GM21381 (cell line): ENCODE results near the gene HOXA5.

Source experiments
- ATAC-seq: cut with Tn5 transposase; IDR thresholded peaks from one replicate; pipeline ENCODE4 v1.9.1; 2021; ENCODE audit warnings: mild to moderate bottlenecking, moderate library complexity; ENCODE audit not compliant: unreplicated experiment

Gene HOXA5

GRCh38 chr7:27109466-27110185 is 33.9 kb downstream of the HOXA5 start:
- no peak for ATAC-seq

DNA sequence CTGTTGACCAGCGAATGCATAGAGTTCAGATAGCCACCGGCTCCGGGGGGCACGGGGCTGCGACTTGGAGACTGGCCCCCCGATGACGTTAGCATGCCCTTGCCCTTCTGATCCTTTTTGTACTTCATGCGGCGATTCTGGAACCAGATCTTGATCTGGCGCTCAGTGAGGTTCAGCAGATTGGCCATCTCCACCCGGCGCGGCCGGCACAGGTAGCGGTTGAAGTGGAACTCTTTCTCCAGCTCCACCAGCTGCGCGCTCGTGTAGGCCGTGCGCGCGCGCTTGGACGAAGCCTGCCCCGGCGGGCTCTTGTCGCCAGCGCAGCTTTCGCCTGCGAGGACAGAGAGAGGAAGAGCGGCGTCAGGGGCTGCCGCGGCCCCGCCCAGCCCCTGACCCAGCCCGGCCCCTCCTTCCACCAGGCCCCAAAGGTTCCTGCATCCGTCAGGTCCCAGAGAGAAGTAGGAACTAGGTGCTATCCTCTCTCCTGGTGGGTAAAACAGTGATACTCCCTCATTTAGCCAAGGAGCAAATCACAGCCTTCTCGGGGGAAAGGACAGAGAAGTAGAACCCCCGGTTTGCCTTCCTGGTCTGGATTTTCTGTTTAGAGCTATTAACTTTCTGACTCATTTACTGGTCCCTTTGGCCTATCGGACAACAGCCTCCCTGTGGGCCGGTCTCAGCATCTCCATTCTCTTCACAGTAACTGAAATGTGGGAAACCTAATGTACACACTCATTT is 34.9 kb downstream of the HOXA5 start:
- ATAC-seq: no peak

GRCh38 chr7:27107391-27108381 is 35.8 kb downstream of the HOXA5 start:
- no peak for ATAC-seq

DNA sequence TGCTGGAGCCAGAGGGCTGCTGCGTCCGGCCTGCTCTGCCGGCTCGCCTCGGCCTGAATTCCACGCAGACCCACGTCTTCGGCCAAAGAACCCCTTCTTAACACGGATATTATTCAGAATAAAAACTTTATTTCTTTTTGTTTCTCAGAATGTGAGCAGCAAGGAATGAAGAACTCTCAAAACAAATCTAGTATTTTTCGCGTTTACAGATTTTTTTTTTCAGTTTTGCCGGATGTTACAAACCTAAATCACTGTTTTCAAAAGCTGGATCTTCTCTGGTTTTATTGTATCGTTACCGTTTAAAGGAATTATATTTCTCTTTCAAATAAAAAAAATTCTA is 36.6 kb downstream of the HOXA5 start:
- ATAC-seq: no peak

DNA sequence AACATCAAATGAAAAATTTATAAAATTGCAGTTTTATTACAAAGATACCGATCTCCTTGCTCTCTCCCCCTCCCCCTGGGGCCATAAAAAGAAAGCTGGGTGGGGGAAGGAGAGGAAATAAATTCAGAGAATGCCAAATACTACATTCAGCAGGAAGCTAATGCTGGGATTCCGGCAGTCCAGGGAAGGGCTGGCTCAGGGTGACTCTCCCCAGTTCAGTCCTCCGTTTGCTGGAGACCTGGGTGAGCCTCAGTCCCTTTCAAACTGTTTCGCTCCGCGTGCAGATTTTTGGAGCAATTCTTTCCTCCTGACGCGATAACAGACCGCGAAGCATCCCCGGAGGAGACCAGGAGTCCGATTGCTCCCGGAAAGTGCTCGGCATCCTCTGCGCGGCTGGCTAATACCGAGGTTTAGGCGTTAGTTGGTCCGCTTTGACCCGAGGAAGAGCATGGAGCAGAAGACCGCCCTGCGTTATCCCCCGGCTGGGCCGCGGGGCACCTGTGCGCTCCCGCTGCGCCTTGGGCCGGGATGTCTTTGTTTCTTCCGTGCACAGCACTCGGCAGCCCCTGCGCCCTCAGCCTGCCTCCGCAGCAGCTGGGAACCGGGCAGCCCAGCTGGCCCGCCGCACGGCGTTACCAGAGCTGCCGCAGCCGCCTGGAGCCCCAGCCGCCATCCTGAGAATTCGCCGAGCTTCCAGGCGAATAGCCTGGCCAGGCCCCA is 37.1 kb downstream of the HOXA5 start:
- no peak for ATAC-seq

- ATAC-seq: no peak
Observed at GRCh38 chr7:27105301-27106031, 38.0 kb downstream of the HOXA5 start.

- no peak for ATAC-seq
Observed at GRCh38 chr7:27104341-27105058, 39.0 kb downstream of the HOXA5 start.

DNA sequence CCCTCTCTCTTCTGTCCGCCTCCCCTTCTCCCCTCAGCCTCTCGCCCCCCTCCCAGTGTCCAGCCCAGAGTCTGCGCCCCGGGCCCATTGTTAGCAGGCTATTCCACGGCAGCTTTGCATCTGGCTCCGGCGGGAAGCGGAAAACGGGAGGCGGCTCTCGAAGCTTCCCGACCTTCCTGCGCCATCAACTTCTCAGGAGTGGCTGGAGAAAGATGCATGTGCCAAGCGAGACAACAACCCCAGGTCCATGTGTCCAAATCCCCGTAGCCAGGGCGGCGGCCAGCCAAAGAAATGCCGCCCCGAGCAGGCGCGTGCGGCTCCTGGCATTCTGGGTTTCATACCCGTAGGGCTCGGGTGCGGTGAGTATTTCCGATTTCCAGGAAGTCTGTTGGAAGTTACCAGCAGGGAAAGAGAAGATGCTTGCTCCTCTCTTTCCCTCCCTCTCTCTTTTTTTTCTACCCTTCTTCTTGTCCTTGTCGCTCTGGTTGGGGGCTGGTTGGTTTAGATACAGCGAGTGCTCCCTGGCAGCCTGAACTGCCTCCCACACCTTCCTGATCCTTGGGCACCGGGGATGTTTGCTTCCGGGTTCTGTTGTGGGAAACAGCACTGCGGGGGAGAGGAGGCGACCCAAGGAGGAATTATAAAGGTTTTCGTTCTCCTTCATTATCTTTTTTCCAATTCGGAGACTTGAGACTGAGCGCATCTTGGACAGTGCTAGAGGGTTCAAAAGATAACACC is 39.8 kb downstream of the HOXA5 start:
- ATAC-seq: no peak

DNA sequence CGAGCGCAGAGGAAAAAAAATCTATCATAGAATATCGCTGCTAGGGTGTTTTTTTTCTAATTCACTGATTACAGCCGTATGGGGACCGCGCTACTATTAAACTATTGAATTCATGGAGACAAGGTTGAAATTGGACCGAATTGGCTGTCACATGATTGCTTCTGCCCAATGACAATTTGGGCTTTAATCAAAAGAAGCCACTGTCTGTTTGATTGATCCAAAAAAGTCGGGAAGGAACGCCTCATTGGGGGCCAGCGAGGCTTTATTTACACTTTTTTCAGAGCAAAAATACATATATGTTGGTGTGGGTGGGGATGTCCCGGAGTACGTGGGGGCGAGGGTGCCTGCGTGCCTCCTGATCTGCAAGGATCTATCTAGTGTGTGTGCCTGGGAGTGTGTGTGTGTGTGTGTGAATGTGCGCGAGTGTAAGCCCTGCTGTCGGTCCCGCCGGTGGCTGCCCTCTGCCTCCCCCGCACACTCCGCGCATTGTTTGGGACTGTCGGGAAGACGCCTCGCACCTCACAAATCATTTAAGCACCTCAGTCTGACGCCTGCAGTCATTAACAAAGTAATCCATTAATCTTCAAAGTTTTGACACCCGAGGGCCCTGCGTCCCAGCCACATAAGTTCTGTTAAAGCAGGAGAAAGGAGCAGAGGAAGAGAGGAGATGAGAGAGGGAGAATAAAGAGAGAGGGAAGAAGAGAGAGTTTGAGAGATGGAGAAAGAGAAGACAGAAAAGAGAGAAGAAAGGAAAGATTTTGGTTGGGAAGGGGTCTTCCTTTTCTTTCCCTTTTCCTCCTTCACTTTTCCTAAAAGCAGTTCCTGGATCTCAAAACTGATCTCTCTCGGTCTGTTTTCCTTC is 40.7 kb downstream of the HOXA5 start, which contains the start of gene HOXA2:
TSS of gene HOXA2 (minus strand) at position 103 of the 862 bp plus-strand sequence. CDS start 183 bp downstream, outside the sequence.
- ATAC-seq: no peak

- ATAC-seq: no peak
Observed at GRCh38 chr7:27101957-27102580, 41.4 kb downstream of the HOXA5 start.

GRCh38 chr7:27101171-27101956 is 42.1 kb downstream of the HOXA5 start:
- ATAC-seq: no peak

- no peak for ATAC-seq
Observed at GRCh38 chr7:27100694-27101170, 42.7 kb downstream of the HOXA5 start.

GRCh38 chr7:27099453-27100370 is 43.8 kb downstream of the HOXA5 start:
- ATAC-seq: no peak

DNA sequence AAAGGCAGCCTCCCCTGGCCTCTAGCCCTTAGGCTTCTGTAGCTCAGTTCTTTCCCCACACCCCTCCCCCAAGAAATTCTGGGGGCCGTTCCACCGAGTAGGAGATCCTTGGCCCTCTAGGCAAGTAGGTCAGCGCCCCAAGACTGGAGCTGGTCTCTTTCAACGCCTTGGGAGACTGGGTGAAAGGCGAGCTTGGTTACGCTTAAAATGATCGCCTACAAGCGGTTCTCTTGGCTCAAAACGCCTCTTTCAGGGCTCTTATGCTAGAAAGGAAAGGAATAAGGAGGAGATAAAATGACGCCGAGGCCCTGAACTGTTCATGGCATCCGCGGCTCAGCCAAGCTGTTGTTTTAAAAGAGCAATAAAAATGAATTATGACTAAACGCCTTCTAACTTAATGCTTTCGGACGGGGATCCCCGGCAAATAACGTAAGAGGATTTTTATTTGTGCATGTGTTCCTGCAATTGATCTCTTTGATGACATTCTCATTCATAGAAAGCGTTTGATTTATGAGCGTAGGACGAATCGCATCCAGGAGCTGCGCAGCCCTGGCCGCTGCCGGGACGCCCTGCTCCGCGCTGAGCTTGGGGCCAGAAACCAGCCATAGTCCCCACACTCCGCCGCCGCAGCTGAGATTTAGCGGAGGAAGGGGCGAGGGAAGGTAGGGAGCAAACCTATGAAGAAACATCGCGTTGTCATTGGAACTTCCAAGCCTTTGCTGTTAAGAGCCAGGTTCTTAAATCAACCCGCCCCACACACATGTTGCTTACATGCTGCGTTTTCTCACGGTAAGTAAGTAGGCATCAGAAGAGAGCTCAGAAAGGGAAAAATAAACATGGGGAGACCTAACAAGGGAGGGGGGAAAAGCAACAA is 44.7 kb downstream of the HOXA5 start:
- no peak for ATAC-seq
